ENCODE data around the gene NTRK3.

Gene NTRK3

GRCh38 chr15:87967951-87968350 lies 288.6 kb downstream of the NTRK3 start:
- H3K4me3 ChIP-seq (ENCODE audit: low read length), result no peak overlapping the region
- H3K9me3 ChIP-seq (replicated peaks; ENCODE audit: low read length), result no peaks in the 10 kb centered on the region
- H3K4me2 ChIP-seq (ENCODE audit: low read length), result no peak overlapping the region
- H3K27me3 ChIP-seq (ENCODE audit: control insufficient read depth, insufficient read depth, low read length), result no peaks in the 10 kb centered on the region
- no peak overlapping the region for H3K9ac ChIP-seq (ENCODE audit: low read depth, low read length)
- H3K36me3 ChIP-seq (ENCODE audit: insufficient read depth, low read length), result no peaks in the 10 kb centered on the region
- no peaks in the 10 kb centered on the region for H3K4me1 ChIP-seq (ENCODE audit: control insufficient read depth, insufficient read depth, low read length)

DNA sequence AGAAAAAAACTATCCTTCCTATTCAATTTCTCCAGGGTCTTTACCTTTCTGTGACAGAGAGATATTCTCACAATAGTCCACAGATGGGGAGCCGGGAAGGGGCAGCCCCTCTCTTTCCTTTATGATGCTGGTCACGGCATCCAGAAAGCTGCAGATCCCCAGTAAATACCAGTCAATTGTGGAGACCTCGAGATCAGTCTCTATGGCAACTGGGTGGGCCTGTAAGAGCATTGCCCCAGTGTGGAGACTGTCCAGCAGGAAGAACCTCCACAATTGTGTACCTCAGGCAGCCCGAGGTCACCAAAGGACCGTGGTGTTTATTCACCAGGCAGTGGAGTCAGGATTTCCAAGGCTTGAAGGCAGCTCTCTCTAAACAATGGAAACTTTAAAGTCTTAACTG lies 291.2 kb downstream of the NTRK3 start:
- H3K4me3 ChIP-seq (ENCODE audit: low read length), result no peak overlapping the region
- no peaks in the 10 kb centered on the region for H3K4me1 ChIP-seq (ENCODE audit: control insufficient read depth, insufficient read depth, low read length)
- H3K4me2 ChIP-seq (ENCODE audit: low read length), result no peak overlapping the region
- no peaks in the 10 kb centered on the region for H3K27me3 ChIP-seq (ENCODE audit: control insufficient read depth, insufficient read depth, low read length)
- no peaks in the 10 kb centered on the region for H3K36me3 ChIP-seq (ENCODE audit: insufficient read depth, low read length)
- H3K9ac ChIP-seq (ENCODE audit: low read depth, low read length), result no peak overlapping the region
- no peaks in the 10 kb centered on the region for H3K9me3 ChIP-seq (replicated peaks; ENCODE audit: low read length)

DNA sequence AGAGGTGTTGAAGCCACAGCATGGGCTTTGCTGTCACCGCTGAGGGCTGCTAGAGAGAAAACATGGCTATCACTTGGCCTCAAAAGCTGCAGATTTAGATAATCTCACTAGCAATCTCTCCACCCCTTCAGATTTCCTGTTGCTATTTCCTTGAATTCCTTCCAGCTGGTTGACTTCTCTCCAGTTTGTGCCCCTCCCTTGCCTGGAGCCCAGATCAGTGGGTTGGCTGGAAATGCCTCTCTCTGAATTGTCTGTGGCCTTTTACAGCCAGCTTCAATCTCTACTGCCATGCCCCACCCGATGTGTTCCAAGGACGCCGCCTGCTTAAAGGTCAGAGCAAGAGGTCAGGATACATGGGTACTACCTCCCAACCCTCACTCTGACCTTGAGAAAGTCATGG lies 294.1 kb downstream of the NTRK3 start:
- H3K4me1 ChIP-seq (ENCODE audit: control insufficient read depth, insufficient read depth, low read length), result no peaks in the 10 kb centered on the region
- no peak overlapping the region for H3K4me3 ChIP-seq (ENCODE audit: low read length)
- no peak overlapping the region for H3K4me2 ChIP-seq (ENCODE audit: low read length)
- no peak overlapping the region for H3K9ac ChIP-seq (ENCODE audit: low read depth, low read length)
- H3K9me3 ChIP-seq (replicated peaks; ENCODE audit: low read length), result no peaks in the 10 kb centered on the region
- H3K36me3 ChIP-seq (ENCODE audit: insufficient read depth, low read length), result no peaks in the 10 kb centered on the region
- no peaks in the 10 kb centered on the region for H3K27me3 ChIP-seq (ENCODE audit: control insufficient read depth, insufficient read depth, low read length)

DNA sequence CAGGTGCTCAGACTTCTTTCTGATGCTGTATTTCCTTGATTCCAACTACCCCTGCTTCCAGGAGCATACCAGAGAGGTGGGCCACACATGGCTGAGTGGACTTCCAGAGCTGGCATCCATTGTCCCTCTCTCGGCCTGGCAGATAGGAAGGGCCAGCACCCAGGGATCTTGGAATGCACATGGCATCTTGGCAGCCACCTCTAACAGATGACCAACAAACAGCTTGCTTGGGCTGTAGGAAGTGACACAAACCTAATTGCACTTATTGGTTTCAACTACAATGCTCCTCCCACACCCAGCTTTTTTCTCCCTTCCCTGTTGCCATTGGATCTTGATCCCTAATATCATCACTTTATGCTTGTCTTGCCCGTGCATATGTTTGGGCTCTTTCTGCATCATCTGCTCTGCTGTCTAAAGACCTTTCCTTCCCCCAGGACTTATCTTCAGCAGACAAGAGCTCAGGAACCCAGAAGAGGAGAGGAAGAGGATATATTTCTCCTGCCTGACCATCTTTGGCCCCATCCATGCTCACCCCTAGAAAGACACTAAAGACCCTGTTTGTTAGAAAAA lies 294.6 kb downstream of the NTRK3 start:
- Histone ChIP-seq H3K4me1 (ENCODE audit: control insufficient read depth, insufficient read depth, low read length) (no peaks in the 10 kb centered on the region), H3K4me3 (ENCODE audit: low read length) (no peak overlapping the region), H3K9ac (ENCODE audit: low read depth, low read length) (no peak overlapping the region), H3K36me3 (ENCODE audit: insufficient read depth, low read length) (no peaks in the 10 kb centered on the region), H3K9me3 (replicated peaks; ENCODE audit: low read length) (no peaks in the 10 kb centered on the region), H3K4me2 (ENCODE audit: low read length) (no peak overlapping the region), H3K27me3 (ENCODE audit: control insufficient read depth, insufficient read depth, low read length) (no peaks in the 10 kb centered on the region)

GRCh38 chr15:87959662-87960061 lies 296.9 kb downstream of the NTRK3 start:
- no peaks in the 10 kb centered on the region for H3K27me3 ChIP-seq (ENCODE audit: control insufficient read depth, insufficient read depth, low read length)
- H3K4me3 ChIP-seq (ENCODE audit: low read length), result no peak overlapping the region
- H3K9me3 ChIP-seq (replicated peaks; ENCODE audit: low read length), result no peaks in the 10 kb centered on the region
- H3K36me3 ChIP-seq (ENCODE audit: insufficient read depth, low read length), result no peaks in the 10 kb centered on the region
- H3K9ac ChIP-seq (ENCODE audit: low read depth, low read length), result no peak overlapping the region
- H3K4me1 ChIP-seq (ENCODE audit: control insufficient read depth, insufficient read depth, low read length), result no peaks in the 10 kb centered on the region
- no peak overlapping the region for H3K4me2 ChIP-seq (ENCODE audit: low read length)

- Histone ChIP-seq H3K4me3 (ENCODE audit: low read length) (no peak overlapping the region), H3K4me2 (ENCODE audit: low read length) (no peak overlapping the region), H3K9me3 (replicated peaks; ENCODE audit: low read length) (no peaks in the 10 kb centered on the region), H3K36me3 (ENCODE audit: insufficient read depth, low read length) (no peaks in the 10 kb centered on the region), H3K27me3 (ENCODE audit: control insufficient read depth, insufficient read depth, low read length) (no peaks in the 10 kb centered on the region), H3K9ac (ENCODE audit: low read depth, low read length) (no peak overlapping the region), H3K4me1 (ENCODE audit: control insufficient read depth, insufficient read depth, low read length) (no peaks in the 10 kb centered on the region)
Observed at GRCh38 chr15:87959080-87959479, 297.5 kb downstream of the NTRK3 start.

GRCh38 chr15:87955284-87955909 lies 301.1 kb downstream of the NTRK3 start:
- Histone ChIP-seq H3K9me3 (replicated peaks; ENCODE audit: low read length) (no peaks in the 10 kb centered on the region), H3K4me3 (ENCODE audit: low read length) (no peak overlapping the region), H3K4me1 (ENCODE audit: control insufficient read depth, insufficient read depth, low read length) (no peaks in the 10 kb centered on the region)

DNA sequence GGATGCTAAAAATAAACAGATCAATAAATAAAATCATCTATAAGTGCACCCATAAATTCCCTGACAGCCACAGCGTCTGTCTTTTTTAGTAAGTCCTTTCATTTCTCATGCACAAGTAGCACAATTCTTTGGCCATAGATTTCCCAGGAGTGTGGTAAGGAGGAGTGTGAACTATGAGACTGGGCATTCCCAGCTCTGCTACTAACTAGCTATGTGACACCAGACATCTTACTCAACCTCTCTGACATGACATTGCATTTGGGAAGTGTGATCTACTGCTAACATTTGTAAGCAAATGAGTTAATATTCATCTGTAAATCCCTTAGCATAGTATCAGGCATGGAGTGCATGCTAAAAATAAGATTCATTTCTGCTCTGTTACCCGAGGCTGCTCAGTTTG lies 301.7 kb downstream of the NTRK3 start:
- no peaks in the 10 kb centered on the region for H3K9me3 ChIP-seq (replicated peaks; ENCODE audit: low read length)
- H3K36me3 ChIP-seq (ENCODE audit: insufficient read depth, low read length), result no peaks in the 10 kb centered on the region
- no peak overlapping the region for H3K9ac ChIP-seq (ENCODE audit: low read depth, low read length)
- no peak overlapping the region for H3K4me2 ChIP-seq (ENCODE audit: low read length)
- H3K4me1 ChIP-seq (ENCODE audit: control insufficient read depth, insufficient read depth, low read length), result no peaks in the 10 kb centered on the region
- H3K27me3 ChIP-seq (ENCODE audit: control insufficient read depth, insufficient read depth, low read length), result no peaks in the 10 kb centered on the region
- H3K4me3 ChIP-seq (ENCODE audit: low read length), result no peak overlapping the region

More at GRCh38 chr15:87955284-87955909, 301.1 kb downstream of the NTRK3 start:
- Histone ChIP-seq H3K36me3 (ENCODE audit: insufficient read depth, low read length) (no peaks in the 10 kb centered on the region), H3K27me3 (ENCODE audit: control insufficient read depth, insufficient read depth, low read length) (no peaks in the 10 kb centered on the region), H3K9ac (ENCODE audit: low read depth, low read length) (no peak overlapping the region), H3K4me2 (ENCODE audit: low read length) (no peak overlapping the region)

DNA sequence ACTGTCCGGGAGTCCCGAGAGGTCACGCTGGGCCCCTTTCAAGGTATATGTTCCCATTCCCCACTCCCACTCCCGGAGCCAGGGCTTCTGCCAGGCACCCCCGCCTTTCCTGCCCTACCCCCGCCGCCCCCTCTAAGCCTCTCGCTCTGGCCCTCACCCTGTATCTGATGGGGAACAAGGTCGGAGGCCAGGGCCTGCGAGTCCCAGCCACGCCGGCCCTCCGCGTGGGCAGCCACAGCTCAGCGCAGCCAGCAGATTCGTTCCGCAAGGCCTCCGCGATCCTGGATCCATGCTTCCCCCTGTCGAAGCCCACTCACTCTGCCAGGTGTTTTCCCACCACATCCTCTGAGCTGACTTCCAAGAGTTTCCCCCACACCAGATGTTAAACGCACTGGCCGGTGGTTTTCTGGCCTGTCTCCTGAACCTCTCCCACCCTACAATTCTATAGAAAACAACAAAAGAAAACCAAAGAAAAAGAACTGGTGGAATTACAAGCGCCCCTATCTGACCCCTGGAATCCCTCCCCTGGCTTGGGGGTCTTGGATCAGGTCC lies 303.7 kb downstream of the NTRK3 start:
- H3K4me3 ChIP-seq (ENCODE audit: low read length), result no peak overlapping the region
- no peaks in the 10 kb centered on the region for H3K4me1 ChIP-seq (ENCODE audit: control insufficient read depth, insufficient read depth, low read length)
- no peaks in the 10 kb centered on the region for H3K27me3 ChIP-seq (ENCODE audit: control insufficient read depth, insufficient read depth, low read length)
- H3K36me3 ChIP-seq (ENCODE audit: insufficient read depth, low read length), result no peaks in the 10 kb centered on the region
- H3K9me3 ChIP-seq (replicated peaks; ENCODE audit: low read length), result no peaks in the 10 kb centered on the region
- no peak overlapping the region for H3K9ac ChIP-seq (ENCODE audit: low read depth, low read length)
- no peak overlapping the region for H3K4me2 ChIP-seq (ENCODE audit: low read length)

- H3K9ac ChIP-seq (ENCODE audit: low read depth, low read length), result no peak overlapping the region
- H3K4me1 ChIP-seq (ENCODE audit: control insufficient read depth, insufficient read depth, low read length), result no peaks in the 10 kb centered on the region
- H3K4me2 ChIP-seq (ENCODE audit: low read length), result no peak overlapping the region
- no peaks in the 10 kb centered on the region for H3K36me3 ChIP-seq (ENCODE audit: insufficient read depth, low read length)
- no peak overlapping the region for H3K4me3 ChIP-seq (ENCODE audit: low read length)
- no peaks in the 10 kb centered on the region for H3K27me3 ChIP-seq (ENCODE audit: control insufficient read depth, insufficient read depth, low read length)
- no peaks in the 10 kb centered on the region for H3K9me3 ChIP-seq (replicated peaks; ENCODE audit: low read length)
Observed at GRCh38 chr15:87949575-87950223, 306.8 kb downstream of the NTRK3 start.

- Histone ChIP-seq H3K27me3 (ENCODE audit: control insufficient read depth, insufficient read depth, low read length) (no peaks in the 10 kb centered on the region), H3K4me1 (ENCODE audit: control insufficient read depth, insufficient read depth, low read length) (no peaks in the 10 kb centered on the region), H3K9ac (ENCODE audit: low read depth, low read length) (no peak overlapping the region), H3K36me3 (ENCODE audit: insufficient read depth, low read length) (no peaks in the 10 kb centered on the region), H3K4me2 (ENCODE audit: low read length) (no peak overlapping the region), H3K4me3 (ENCODE audit: low read length) (no peak overlapping the region), H3K9me3 (replicated peaks; ENCODE audit: low read length) (no peaks in the 10 kb centered on the region)
Observed at GRCh38 chr15:87949151-87949574, 307.4 kb downstream of the NTRK3 start.

Measured in skeletal muscle satellite cell (primary cell).